Measurements from ENCODE around the gene KRTAP5-4. TPM values are rescaled to one million over a fixed set of nuclear protein-coding genes. Genes with fewer than 3 reads are reported as not detected.

The KRTAP5-4 gene, protein sequence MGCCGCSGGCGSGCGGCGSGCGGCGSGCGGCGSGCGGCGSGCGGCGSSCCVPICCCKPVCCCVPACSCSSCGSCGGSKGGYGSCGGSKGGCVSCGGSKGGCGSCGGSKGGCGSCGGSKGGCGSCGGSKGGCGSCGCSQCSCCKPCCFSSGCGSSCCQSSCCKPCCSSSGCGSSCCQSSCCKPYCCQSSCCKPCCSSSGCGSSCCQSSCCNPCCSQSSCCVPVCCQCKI
- not detected in 2 replicates for total RNA-seq

DNA sequence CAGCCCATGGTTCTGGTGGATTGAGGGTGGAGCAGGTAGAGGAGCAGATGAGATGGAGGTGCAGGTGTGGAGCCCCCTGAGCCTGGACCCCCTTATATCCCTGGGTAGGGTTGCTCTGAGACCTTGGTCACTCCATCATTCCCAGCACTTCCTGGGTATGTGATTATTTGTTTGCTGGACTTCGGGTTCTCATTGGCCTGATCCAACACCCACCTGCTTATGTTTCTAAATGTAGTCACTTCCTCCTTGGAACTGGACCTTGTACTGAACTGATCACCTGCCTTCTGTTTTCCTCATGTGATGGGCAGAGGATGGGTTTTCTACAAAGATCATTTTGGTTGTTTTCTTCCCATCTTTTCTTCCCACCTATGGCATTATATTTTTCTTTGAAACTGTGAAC, at the start of gene KRTAP5-4:
Gene KRTAP5-4, minus strand, starts transcription at position 53 of the 400 bp plus-strand sequence. Its CDS starts 45 bp downstream, at position 8.

DNA sequence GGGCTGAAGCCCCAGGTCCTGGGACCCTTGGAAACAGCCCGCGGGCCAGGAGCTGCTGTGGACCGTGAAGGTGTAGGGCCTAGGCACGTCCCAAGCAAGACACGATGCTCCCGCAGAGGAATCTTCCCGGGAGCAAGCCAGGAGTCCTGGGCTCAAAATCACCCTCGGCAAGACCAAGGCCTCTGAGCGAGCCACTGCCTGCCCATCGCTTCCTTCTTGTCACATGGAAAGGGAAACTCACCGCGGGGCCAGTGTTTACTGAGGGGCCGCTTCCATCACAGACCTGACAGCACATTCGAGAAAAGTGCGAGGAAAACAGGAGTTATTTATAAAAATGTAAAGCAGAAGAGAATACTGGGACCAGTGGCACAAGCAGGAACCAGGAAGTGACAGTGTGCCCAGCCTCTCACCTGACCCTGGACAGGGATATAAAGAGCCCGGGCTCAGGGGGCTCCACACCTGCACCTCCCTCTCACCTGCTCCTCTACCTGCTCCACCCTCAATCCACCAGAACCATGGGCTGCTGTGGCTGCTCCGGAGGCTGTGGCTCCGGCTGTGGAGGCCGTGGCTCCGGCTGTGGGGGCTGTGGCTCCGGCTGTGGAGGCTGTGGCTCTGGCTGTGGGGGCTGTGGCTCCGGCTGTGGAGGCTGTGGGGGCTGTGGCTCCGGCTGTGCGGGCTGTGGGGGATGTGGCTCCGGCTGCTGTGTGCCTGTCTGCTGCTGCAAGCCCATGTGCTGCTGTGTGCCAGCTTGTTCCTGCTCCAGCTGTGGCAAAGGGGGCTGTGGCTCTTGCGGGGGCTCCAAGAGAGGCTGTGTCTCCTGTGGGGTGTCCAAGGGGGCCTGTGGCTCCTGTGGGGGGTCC, 7.6 kb upstream of the KRTAP5-4 start, which contains the start of gene KRTAP5-5:
Gene KRTAP5-5, plus strand, starts transcription at position 450 of the 860 bp plus-strand sequence. Its CDS starts 66 bp downstream, at position 516.

DNA sequence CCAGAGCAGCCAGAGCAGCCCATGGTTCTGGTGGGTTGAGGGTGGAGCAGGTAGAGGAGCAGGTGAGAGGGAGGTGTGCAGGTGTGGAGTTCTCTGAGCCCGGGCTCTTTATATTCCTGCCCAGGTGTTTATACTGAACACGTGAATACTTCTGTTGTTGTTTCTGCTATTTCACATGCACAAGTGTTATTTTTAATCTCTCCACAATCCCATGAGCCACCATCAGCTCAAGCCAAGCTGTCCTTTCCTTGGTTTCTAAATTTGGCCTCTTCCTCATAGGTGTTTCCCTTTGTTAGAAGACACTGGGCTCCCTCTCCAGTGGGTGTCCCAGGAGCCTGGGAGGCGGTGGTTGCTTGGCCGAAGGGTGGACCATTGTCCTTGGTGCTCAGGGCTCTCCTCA, 13.6 kb downstream of the KRTAP5-4 start, which contains the start of gene KRTAP5-3:
Gene KRTAP5-3, minus strand, starts transcription at position 101 of the 400 bp plus-strand sequence. Its CDS starts 78 bp downstream, at position 23.

DNA sequence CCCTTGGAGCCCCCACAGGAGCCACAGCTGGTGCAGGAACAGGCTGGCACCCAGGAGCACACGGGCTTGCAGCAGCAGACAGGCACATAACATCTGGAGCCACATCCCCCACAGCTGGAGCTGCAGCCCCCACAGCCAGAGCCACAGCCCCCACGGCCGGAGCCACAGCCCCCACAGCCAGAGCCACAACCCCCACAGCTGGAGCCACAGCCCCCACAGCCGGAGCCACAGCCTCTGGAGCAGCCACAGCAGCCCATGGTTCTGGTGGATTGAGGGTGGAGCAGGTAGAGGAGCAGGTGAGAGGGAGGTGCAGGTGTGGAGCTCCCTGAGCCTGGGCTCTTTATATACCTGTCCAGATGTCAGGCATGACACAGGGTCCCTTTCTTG, 24.0 kb downstream of the KRTAP5-4 start, which contains the start of gene KRTAP5-2:
Gene KRTAP5-2, minus strand, starts transcription at position 301 of the 387 bp plus-strand sequence. Its CDS starts 44 bp downstream, at position 257.

DNA sequence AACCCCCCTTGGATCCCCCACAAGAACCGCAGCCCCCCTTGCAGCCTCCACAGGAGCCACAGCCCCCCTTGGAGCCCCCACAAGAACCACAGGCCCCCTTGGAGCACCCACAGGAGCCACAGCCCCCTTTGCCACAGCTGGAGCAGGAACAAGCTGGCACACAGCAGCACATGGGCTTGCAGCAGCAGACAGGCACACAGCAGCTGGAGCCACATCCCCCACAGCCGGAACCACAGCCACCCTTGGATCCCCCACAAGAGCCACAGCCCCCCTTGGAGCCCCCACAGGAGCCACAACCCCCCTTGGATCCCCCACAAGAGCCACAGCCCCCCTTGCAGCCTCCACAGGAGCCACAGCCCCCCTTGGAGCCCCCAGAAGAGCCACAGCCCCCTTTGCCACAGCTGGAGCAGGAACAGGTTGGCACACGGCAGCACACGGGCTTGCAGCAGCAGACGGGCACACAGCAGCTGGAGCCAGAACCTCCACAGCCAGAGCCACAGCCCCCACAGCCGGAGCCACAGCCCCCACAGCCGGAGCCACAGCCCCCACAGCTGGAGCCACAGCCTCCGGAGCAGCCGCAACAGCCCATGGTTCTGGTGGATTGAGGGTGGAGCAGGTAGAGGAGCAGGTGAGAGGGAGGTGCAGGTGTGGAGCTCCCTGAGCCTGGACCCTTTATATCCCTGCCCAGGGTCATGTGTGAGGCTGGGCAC, 37.1 kb downstream of the KRTAP5-4 start, which contains the start of gene KRTAP5-1:
Gene KRTAP5-1, minus strand, starts transcription at position 623 of the 710 bp plus-strand sequence. Its CDS starts 34 bp downstream, at position 589.

DNA sequence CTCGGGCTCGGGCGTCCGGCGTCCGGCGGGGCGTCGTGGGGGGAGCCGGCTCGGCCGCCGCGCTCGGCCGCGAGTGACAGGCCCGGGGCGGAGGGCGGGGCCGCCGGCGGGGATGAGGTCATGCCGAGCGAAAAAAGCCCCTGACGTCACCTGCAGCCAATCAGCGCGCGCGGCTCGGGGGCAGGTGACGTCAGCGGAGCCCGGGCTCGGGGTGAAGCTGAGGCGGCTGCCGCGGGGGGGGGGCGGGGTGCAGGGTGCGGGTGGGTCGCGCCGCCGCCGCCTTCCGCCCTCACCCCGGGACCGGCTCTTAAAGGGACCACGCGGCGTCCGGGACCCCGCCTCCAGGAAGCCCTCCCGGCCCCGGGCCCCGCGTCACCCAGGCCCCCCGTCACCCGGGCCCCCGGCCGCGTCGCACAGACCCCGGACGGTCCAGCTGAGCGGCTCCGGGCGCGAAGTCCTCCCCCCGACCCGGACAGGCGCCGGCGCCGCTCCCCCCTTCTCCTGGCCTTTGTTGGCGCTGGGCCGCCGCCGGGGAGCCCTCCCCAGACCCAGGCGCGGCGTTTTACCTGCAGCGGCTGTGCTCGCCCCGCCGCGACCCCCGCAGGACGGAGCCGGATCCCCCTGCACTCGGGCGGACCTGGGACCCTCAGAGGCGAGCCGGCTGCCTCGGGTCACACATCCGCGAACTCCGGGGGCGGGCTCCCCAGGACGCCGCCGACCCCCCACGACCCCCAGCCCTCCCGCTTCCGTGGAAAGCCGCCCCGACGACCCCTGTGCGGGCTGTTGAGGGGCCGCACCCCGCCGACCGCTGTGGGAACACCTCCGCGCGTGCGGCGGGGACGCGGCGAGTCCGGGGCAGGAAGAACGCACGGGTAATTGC, 49.5 kb downstream of the KRTAP5-4 start, which contains the start of gene DUSP8:
Gene DUSP8, minus strand, starts transcription at position 75 of the 880 bp plus-strand sequence. CDS start 6,445 bp downstream, outside the sequence.

Other genes starting within 250 kb of the KRTAP5-4 start
- 0.15 TPM in 1 of 2 replicates, not detected in the other for gene BRSK2, start 232.2 kb downstream of the KRTAP5-4 start, total RNA-seq
- gene MOB2, start 135.4 kb downstream of the KRTAP5-4 start, total RNA-seq = 12.4 and 14.4 TPM in 2 replicates
- 0.50 and 0.74 TPM in 2 replicates for gene DUSP8, start 49.9 kb downstream of the KRTAP5-4 start, total RNA-seq
- gene KRTAP5-1, start 36.9 kb downstream of the KRTAP5-4 start, total RNA-seq = not detected in 2 replicates
- not detected in 2 replicates for gene KRTAP5-2, start 23.8 kb downstream of the KRTAP5-4 start, total RNA-seq
- gene KRTAP5-3, start 13.7 kb downstream of the KRTAP5-4 start, total RNA-seq = not detected in 2 replicates
- gene KRTAP5-5, start 7.6 kb upstream of the KRTAP5-4 start, total RNA-seq = not detected in 2 replicates
- gene KRTAP5-6, start 75.1 kb upstream of the KRTAP5-4 start, total RNA-seq = not detected in 2 replicates
- gene IFITM10, start 128.5 kb upstream of the KRTAP5-4 start, total RNA-seq = under 0.01 TPM in 1 of 2 replicates, not detected in the other
- gene CTSD, start 141.8 kb upstream of the KRTAP5-4 start, total RNA-seq = 133 and 142 TPM in 2 replicates
- 0.15 TPM in 1 of 2 replicates, not detected in the other for gene SYT8, start 212.9 kb upstream of the KRTAP5-4 start, total RNA-seq
- gene TNNI2, start 216.8 kb upstream of the KRTAP5-4 start, total RNA-seq = not detected in 2 replicates
- 2.0 and 2.7 TPM in 2 replicates for gene LSP1, start 230.9 kb upstream of the KRTAP5-4 start, total RNA-seq